HepG2 (cell line): ENCODE data around the gene STIP1. TPM values are rescaled to one million over a fixed set of nuclear protein-coding genes. Genes with fewer than 3 reads are reported as not detected.
A peak's percentile ranks its signal among the peaks of the same experiment; 100 is the strongest.

Source experiments
- MIXL1 ChIP-seq: IDR thresholded peaks from 2 replicates; pipeline ENCODE4 v1.6.1; 2016
- PRPF4 ChIP-seq: fragments of 200-400 bp; formaldehyde crosslinking; IDR thresholded peaks from 2 replicates; pipeline ENCODE4 v1.6.1; 2016; ENCODE audit warnings: low read length, low read depth; ENCODE audit not compliant: poor library complexity, severe bottlenecking
- TBL1XR1 ChIP-seq: fragments of 150-350 bp; IDR thresholded peaks from 2 replicates; pipeline ENCODE4 v1.6.1; 2014; ENCODE audit warnings: borderline replicate concordance, low read length; ENCODE audit not compliant: partially characterized antibody
- ZKSCAN1 ChIP-seq: fragments of 150-350 bp; IDR thresholded peaks from 2 replicates; pipeline ENCODE4 v1.6.1; 2014; ENCODE audit warnings: low read length
- ZNF879 ChIP-seq: sonication (generic); formaldehyde crosslinking; IDR thresholded peaks from 2 replicates; pipeline ENCODE4 v1.8.1; 2023; ENCODE audit warnings: missing genetic modification reagents
- ZSCAN29 ChIP-seq: sonication (generic); formaldehyde crosslinking; conservative IDR thresholded peaks from 2 replicates; pipeline ENCODE4 v1.4.0; 2020; ENCODE audit warnings: mild to moderate bottlenecking, missing genetic modification reagents
- polyA plus RNA-seq, 8 experiments: library from polyadenylated mRNA; depleted of rRNA in 3 of 8; stranded (reverse) in 7 of 8; unstranded in 1 of 8; fragments of >200 nt; fragmentation: Illumina TruSeq in 4 of 8; extraction: Trizol in 4 of 8; gene quantifications; 2 replicates each; pipeline versions ENCODE4 v1.2.1 to v1.2.3, GENCODE V29; 2011 to 2016; ENCODE audit warnings: low read depth in 4 of 8, missing spikeins in 1 of 8, mixed read lengths in 1 of 8; ENCODE audit not compliant: insufficient read depth in 1 of 8
- total RNA-seq, 5 experiments: library from RNA; depleted of rRNA; stranded (reverse); fragments of >200 nt; fragmentation: Illumina TruSeq; extraction: Trizol; gene quantifications; 2 replicates each; pipeline ENCODE4 v1.2.3, GENCODE V29; 2016; ENCODE audit warnings: low read depth in 1 of 5
- TF ChIP-seq, protein P1 (sequence below): sonication (generic); formaldehyde crosslinking; IDR thresholded peaks from 2 replicates; pipeline ENCODE4 v1.9.0; 2022; ENCODE audit warnings: low read depth, missing genetic modification reagents
- TF ChIP-seq, protein P2 (sequence below): sonication (generic); formaldehyde crosslinking; IDR thresholded peaks from 2 replicates; pipeline ENCODE4 v1.4.0; 2020; ENCODE audit warnings: missing genetic modification reagents, mild to moderate bottlenecking, borderline replicate concordance
- TF ChIP-seq, protein P3 (sequence below): sonication (generic); formaldehyde crosslinking; IDR thresholded peaks from 2 replicates; pipeline ENCODE4 v1.8.1; 2022; ENCODE audit warnings: low read depth, mild to moderate bottlenecking, missing genetic modification reagents
- TF ChIP-seq, protein P4 (sequence below): sonication (generic); formaldehyde crosslinking; IDR thresholded peaks from 2 replicates; pipeline ENCODE4 v1.4.0; 2020; ENCODE audit warnings: mild to moderate bottlenecking, missing genetic modification reagents
- TF ChIP-seq, protein P5 (sequence below): IDR thresholded peaks from 2 replicates; pipeline ENCODE4 v1.6.1; 2016; ENCODE audit warnings: missing compliant biosample characterization, missing genetic modification reagents, borderline replicate concordance
- TF ChIP-seq, protein P6 (sequence below): sonication (generic); formaldehyde crosslinking; IDR thresholded peaks from 2 replicates; pipeline ENCODE4 v1.4.0; 2020; ENCODE audit warnings: missing genetic modification reagents
- TF ChIP-seq, protein P7 (sequence below): sonication (generic); formaldehyde crosslinking; IDR thresholded peaks from 2 replicates; pipeline ENCODE4 v1.8.0; 2022; ENCODE audit warnings: mild to moderate bottlenecking, missing genetic modification reagents

The STIP1 gene
- total and polyA plus RNA-seq, 2 of the 13 experiments (the other 11 are each of a cell fraction or from before 2014, with no cell fraction given), result 81.1 to 217 TPM

DNA sequence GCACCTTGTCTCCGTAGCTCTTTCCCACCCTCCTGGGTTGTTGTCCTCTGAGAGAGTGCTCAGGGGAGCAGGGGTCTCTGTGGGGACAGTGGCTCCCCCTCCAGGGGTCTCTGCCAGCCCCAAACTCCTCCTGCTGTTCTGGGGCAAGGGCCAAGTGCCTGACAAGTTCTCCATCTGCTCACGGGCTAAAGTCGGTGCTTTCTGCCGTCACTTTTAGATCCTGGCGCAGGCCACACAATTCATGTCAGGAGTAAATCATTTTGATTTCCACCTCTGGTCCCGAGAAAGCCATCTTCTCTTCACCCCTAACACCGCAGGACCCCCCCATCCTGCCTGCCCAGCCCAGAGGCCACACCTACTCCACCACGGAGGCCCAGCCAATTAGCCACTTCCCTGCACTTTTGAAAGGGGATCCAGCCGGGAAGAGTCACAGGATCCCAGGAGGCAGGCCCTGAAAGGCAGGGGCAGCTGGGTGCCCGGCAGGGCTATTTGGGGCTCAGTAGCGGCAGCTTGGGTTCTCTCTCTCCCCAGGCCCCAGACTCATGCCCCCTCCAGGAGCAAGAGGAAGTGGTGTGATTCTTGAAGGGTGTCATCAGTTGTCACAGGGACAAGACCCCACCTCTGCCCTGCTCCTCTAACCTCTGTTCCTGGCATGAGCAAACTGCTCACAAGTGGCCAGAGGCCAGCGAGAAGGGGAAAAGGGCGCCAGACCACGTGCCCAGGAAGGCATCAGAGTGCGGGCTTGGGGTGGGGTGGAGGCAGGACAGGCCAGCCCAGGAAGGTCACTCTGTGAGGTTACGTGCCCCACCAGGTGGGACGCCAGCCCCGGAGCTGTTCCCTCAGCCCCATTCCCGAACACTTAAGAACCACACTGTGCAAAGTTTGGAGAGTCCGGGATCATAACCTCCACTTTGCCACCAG is 21.3 kb upstream of the STIP1 start (continued):
- TF ChIP-seq, protein P1, sequence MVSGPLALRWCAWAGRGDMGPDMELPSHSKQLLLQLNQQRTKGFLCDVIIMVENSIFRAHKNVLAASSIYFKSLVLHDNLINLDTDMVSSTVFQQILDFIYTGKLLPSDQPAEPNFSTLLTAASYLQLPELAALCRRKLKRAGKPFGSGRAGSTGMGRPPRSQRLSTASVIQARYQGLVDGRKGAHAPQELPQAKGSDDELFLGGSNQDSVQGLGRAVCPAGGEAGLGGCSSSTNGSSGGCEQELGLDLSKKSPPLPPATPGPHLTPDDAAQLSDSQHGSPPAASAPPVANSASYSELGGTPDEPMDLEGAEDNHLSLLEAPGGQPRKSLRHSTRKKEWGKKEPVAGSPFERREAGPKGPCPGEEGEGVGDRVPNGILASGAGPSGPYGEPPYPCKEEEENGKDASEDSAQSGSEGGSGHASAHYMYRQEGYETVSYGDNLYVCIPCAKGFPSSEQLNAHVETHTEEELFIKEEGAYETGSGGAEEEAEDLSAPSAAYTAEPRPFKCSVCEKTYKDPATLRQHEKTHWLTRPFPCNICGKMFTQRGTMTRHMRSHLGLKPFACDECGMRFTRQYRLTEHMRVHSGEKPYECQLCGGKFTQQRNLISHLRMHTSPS (CRISPR knock-in tag), result no peak; the same call in 1 of the 2 replicates
- TF ChIP-seq ZKSCAN1 (no peak), ZNF879 (CRISPR knock-in tag) (no peak), PRPF4 (peak; percentile 82), MIXL1 (CRISPR knock-in tag) (no peak), ZSCAN29 (no peak), TBL1XR1 (no peak)
- TF ChIP-seq, protein P2, sequence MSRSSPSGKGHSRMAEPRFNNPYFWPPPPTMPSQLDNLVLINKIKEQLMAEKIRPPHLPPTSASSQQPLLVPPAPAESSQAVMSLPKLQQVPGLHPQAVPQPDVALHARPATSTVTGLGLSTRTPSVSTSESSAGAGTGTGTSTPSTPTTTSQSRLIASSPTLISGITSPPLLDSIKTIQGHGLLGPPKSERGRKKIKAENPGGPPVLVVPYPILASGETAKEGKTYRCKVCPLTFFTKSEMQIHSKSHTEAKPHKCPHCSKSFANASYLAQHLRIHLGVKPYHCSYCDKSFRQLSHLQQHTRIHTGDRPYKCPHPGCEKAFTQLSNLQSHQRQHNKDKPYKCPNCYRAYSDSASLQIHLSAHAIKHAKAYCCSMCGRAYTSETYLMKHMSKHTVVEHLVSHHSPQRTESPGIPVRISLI (CRISPR knock-in tag), result no peak
- TF ChIP-seq, protein P3, sequence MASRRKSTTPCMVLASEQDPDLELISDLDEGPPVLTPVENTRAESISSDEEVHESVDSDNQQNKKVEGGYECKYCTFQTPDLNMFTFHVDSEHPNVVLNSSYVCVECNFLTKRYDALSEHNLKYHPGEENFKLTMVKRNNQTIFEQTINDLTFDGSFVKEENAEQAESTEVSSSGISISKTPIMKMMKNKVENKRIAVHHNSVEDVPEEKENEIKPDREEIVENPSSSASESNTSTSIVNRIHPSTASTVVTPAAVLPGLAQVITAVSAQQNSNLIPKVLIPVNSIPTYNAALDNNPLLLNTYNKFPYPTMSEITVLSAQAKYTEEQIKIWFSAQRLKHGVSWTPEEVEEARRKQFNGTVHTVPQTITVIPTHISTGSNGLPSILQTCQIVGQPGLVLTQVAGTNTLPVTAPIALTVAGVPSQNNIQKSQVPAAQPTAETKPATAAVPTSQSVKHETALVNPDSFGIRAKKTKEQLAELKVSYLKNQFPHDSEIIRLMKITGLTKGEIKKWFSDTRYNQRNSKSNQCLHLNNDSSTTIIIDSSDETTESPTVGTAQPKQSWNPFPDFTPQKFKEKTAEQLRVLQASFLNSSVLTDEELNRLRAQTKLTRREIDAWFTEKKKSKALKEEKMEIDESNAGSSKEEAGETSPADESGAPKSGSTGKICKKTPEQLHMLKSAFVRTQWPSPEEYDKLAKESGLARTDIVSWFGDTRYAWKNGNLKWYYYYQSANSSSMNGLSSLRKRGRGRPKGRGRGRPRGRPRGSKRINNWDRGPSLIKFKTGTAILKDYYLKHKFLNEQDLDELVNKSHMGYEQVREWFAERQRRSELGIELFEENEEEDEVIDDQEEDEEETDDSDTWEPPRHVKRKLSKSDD (CRISPR knock-in tag), result peak; percentile 41; the same call in 1 of the 2 replicates
- TF ChIP-seq, protein P4, sequence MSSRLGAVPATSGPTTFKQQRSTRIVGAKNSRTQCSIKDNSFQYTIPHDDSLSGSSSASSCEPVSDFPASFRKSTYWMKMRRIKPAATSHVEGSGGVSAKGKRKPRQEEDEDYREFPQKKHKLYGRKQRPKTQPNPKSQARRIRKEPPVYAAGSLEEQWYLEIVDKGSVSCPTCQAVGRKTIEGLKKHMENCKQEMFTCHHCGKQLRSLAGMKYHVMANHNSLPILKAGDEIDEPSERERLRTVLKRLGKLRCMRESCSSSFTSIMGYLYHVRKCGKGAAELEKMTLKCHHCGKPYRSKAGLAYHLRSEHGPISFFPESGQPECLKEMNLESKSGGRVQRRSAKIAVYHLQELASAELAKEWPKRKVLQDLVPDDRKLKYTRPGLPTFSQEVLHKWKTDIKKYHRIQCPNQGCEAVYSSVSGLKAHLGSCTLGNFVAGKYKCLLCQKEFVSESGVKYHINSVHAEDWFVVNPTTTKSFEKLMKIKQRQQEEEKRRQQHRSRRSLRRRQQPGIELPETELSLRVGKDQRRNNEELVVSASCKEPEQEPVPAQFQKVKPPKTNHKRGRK, result no peak
- TF ChIP-seq, protein P5, sequence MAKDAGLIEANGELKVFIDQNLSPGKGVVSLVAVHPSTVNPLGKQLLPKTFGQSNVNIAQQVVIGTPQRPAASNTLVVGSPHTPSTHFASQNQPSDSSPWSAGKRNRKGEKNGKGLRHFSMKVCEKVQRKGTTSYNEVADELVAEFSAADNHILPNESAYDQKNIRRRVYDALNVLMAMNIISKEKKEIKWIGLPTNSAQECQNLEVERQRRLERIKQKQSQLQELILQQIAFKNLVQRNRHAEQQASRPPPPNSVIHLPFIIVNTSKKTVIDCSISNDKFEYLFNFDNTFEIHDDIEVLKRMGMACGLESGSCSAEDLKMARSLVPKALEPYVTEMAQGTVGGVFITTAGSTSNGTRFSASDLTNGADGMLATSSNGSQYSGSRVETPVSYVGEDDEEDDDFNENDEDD (CRISPR knock-in tag), result peak; percentile 54; the same call in 1 of the 2 replicates
- TF ChIP-seq, protein P6, sequence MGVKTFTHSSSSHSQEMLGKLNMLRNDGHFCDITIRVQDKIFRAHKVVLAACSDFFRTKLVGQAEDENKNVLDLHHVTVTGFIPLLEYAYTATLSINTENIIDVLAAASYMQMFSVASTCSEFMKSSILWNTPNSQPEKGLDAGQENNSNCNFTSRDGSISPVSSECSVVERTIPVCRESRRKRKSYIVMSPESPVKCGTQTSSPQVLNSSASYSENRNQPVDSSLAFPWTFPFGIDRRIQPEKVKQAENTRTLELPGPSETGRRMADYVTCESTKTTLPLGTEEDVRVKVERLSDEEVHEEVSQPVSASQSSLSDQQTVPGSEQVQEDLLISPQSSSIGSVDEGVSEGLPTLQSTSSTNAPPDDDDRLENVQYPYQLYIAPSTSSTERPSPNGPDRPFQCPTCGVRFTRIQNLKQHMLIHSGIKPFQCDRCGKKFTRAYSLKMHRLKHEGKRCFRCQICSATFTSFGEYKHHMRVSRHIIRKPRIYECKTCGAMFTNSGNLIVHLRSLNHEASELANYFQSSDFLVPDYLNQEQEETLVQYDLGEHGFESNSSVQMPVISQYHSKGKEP (CRISPR knock-in tag), result no peak
- TF ChIP-seq, protein P7, sequence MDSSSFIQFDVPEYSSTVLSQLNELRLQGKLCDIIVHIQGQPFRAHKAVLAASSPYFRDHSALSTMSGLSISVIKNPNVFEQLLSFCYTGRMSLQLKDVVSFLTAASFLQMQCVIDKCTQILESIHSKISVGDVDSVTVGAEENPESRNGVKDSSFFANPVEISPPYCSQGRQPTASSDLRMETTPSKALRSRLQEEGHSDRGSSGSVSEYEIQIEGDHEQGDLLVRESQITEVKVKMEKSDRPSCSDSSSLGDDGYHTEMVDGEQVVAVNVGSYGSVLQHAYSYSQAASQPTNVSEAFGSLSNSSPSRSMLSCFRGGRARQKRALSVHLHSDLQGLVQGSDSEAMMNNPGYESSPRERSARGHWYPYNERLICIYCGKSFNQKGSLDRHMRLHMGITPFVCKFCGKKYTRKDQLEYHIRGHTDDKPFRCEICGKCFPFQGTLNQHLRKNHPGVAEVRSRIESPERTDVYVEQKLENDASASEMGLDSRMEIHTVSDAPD (CRISPR knock-in tag), result no peak
